AG08396 (cell line): ENCODE measurements around the gene KCNH1.

ENCODE experiments used
- DNase-seq: peaks from one replicate; pipeline ENCODE4 v3.0.0; 2012; ENCODE audit warnings: low spot score, mixed read lengths

KCNH1 gene

DNA sequence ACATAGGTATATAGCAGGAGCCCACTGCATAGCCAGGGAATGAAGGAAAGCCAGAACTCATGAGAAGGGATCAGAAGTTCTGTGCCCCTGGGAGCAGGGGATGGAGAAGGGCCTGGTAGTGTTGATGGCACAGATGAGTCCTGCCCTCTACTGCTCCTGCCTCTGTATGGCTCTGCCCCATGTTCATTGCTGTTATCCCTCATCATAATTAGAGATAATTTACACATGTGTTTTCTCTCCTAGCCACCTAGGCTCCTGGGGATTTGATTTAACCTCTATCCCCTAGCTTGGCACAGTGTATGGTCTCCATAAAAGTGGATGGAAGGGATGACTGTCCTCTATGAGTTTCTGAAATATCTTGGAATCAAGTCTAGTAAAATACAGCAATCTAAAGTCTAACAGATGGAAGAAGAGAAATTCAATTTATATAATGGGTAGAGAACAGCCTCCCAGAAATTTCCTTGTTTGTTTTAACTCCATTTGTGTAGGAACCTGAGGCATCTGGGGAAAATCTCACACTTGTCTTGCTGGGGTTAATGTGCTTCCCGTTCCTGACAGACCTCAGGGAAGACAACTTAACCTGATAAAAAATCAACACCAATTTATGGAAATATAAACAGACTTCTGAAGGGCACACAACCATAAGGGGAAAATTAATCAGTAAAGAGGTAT is 411.4 kb downstream of the KCNH1 start:
- DNase-seq: no peak

DNA sequence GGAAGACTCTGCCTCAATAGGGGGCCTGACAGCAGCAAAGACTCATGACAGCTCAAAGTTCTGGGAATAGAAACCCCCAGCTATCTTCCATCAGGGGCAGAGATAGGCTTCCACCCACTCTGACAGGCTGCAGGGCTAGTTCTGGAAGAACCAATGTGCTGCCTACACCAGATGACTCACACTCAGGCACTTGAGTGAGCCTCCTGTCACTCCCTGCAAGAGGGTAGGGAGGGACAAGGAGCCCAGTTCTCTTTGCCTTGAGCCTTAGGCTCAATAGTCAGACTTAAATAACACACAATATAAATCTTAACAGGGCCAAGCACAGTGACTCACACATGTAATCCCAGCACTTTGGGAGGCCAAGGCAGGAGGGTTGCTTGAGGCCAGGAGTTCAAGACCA is 418.9 kb downstream of the KCNH1 start:
- DNase-seq: no peak

DNA sequence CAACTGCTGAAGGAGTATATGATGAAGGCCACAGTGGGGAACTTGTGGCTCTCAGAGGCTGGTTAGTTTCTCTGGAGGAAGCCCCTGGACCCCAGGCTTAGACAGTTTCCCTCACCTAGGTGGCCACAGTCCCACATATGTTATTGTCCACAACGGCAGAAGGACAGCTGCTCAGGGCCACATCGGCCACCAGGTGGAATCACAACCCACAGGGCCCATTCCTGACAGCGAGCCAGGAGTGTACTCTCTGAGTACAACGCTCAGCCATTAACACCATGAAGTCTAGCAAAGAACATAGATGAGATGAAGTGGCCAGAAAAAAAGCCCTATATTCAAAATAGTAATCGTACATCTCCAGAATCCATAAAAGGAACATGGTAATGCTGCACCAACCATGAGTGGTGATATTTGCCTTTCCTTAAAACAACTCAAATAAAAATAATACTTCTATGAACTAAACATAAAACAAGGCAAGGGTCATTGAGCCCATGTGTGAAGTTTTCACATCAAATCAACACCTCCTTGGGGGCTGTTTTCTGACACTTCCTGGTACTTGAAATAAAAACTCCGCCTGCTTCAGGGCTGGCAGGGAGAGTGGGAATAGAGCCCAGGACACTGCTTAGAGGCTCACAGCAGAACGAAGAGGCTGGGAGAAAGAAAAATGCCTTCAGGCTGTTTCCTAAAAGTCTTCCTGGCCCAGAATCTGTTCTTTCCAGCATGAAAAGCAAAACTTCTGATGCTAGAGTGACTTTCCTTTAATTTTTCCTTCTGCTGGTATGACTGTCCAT is 421.9 kb downstream of the KCNH1 start:
- no peak for DNase-seq

DNA sequence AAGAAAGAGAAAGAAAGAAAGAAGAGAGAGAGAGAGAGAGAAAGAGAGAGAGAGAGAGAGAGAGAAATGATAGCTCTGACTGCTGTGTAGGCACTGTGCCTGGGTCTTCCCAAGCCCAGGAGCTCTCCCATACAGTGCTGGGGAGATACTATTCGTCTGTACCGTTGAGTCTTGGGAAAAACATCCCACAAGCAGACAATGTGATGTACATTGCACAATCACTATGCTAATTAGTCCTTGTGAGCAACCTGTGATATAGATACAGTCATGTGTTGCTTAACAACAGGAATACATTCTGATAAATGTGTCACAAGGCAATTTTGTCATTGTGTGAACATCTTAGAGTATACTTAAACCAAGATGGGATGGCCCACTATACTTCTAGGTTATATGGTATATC is 424.2 kb downstream of the KCNH1 start:
- no peak for DNase-seq

DNA sequence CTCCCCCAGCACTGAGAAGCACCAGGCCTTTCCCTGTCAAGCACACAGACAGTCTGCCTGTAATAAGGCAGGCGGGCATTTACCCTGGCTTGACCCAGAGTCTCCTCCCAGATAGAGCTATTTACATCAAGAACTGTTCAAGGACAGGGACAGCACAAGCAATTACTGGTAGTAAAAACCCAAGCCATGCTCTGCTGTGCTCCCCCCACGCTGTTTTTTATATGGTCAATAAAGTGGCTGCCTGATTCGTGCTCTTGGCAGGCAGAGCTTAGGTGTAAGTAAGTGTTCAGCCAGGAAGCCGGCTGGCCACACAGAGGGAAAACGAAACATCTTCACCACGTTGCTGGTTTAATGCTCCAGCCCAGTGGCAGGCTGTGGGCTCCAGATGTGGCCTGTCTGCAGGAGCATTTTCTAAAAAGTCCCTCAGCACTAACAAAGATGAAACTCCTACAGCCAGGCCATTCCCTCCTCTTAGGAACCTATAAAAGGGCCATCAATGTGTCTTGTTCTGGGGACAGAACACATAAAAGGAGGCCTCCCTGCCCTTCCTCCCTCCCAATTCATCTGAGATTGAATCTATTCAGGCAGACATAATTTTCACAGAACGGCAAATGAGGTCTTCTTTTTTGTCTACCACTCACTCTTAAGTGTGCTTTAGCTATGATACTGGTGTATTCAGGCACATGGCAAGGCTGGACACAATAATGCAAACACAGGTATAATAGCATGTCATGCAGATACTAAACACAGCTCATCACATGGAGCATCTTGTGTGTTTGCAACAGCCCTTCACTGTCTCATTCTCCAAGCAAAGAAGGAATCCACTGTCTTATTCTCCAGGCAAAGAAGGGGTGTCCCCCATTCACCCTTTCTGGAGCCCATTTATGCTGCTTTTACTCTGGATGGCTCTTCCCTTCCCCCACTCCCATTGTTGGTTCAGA is 426.4 kb downstream of the KCNH1 start:
- DNase-seq: no peak

DNA sequence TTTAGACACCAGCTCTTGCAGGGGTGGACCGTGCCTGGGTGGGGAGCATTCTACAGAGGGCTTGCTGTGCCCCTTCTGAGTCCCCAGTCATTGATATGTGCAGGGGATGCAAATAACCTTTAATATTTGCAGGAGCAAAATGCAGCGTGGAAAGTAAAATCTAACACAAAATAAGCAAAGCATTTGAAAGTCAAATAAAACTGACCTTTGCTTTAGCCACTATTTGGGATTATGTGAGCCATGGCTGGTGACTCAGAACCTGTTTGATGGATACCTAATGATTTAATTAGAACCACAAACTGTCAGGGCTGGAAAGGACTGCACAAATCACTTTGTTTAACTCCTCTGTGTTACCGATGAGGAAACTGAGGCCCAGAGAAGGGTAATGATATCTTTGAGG is 427.7 kb downstream of the KCNH1 start:
- DNase-seq: no peak

DNA sequence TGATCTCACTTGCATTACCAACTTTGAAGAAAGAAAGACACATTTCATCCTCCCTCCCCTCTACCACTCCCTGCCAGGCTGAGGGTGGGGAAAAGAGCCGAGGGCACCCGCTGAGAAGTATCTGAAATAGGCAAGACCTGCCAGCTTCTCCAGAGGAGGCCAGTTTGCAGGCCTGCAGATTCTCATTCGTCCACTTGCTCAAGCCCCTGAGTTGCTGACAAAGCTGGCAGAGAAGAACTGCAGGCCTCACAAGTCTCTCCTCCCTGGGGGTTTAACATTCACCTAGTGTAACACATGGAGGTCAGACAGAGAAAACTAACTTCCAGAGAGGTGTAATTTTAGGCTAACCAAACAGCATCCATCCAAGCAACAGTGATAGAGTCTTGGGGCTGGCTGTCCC is 428.9 kb downstream of the KCNH1 start:
- no peak for DNase-seq

DNA sequence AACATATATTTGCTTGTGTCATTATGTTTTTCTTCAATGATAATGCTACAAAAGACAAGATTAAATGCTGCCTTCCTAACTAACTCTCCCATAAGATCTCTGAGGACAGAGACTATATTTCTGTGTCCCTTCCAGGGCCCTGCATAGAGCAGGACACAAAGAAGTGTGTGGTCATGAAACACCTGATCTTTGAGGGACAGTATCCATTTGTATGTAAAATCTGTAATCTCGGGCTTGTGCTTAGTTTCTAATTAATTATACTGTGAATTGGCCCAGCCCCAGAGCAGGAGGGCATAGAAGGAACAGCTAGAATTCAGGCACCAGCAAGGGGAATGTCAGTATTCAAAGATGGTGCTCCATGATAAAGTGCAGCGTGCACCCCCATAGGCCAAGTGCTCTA is 430.4 kb downstream of the KCNH1 start:
- DNase-seq: no peak

DNA sequence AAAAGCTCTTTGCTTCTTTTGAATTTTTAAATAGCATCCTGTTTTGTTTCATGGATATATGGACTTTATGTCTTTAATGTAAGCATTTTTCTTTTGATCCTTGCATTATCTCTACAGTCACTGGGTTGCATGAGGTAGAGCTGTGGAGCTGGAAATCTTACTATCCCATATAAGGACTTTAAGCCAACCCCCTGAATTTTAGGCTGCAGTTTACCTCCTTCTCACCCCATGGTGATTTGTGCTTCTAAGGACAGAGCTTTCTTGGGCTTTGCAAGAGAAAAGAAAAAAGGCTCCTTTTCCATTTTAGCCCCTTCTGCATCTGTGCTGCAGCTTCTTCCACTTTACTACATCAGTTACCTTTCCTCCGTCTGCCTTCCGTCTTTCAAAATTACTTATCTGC is 431.4 kb downstream of the KCNH1 start:
- DNase-seq: no peak

DNA sequence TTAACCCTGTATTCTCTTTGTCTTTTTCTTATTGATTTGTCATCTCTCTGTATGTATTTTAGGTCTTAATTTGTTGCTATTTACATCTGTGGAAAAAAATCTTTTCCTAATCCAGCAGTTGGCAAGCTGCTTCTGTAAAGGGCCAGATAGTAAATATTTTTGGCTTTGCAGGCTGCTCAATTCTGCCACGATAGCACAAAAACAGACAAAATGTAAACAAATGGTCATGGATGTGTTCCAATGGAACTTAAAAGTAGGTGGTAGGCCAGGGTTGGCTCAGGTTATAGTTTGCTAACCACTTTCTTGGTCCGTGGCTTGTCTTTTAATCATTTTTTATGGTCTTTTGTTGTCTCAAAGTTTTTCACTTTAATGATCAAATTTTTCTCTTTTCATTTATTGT is 433.4 kb downstream of the KCNH1 start:
- DNase-seq: no peak

DNA sequence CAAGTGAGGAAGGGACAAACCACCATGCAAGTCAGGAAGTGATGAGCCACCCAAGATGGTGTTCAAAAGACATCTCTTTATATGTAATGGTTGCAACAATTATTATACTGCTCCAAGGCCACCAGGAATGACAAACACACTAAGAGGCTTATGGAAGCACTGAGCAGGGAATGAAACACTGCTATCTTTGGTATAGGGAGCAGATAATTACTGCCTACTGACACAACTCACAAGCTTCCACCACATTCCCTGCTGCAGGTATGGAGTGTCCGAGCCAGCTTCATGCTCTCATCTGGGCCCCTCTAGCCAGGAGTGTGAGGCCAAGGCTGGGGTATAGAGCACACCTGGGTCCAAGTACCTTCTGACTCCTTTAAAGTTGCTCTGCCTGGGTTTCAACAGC is 433.9 kb downstream of the KCNH1 start:
- no peak for DNase-seq

DNA sequence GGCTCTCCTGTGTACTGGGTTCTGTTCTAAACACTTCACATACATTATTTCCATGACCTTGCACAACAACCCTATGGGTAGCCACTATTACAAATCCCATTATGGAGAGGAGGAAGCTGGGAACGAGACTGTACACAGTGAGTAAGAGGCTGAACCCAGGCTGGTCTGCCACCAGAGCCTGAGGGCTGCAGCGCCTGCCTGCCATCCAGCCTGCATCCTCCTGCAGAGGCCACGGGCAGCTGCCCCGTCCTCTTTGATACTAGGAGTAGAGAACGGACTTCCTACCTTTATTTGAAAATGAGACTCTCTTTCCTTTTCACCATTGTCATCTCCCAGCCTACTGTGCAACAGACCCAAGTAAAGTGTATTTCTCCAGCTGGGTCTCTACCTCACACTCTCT is 435.3 kb downstream of the KCNH1 start:
- DNase-seq: no peak

DNA sequence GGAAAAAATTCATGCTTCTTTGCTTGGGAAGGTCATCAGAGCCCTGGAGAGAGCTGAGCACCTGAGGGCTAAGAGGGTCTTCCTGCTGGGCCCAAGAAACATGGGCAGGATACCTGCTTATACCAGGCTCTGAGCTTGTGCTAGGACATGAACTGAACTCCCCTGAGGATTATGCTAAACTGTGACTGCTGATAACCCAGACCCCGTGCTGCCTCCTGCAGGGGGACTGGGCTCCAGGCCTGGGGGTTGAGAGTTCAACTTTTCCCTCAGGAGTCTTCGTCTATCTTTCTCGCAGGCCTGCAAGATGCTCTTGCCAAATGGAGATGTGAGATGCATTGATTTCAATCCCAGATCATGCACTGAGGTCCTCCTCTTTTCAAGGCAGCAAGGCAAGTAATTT is 436.8 kb downstream of the KCNH1 start:
- no peak for DNase-seq

DNA sequence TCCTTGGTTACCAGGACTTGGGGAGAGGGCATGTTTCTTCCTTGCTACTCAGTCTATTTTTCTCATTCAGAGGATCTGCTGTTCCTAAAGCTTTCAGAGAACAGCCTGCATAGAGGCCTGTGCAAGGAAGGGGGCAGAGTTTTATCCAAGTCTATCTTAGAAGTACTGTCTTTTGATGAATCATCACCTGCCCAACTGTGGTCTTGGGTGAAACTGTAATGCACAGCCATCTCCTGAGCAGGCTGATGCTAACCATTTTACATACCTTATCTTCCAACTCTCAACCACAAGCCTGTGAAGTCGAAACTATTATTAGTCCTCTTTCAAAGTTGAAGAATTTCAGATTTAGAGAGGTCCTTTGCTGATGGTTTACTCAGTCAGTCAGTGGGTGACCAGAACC is 437.2 kb downstream of the KCNH1 start:
- DNase-seq: no peak

DNA sequence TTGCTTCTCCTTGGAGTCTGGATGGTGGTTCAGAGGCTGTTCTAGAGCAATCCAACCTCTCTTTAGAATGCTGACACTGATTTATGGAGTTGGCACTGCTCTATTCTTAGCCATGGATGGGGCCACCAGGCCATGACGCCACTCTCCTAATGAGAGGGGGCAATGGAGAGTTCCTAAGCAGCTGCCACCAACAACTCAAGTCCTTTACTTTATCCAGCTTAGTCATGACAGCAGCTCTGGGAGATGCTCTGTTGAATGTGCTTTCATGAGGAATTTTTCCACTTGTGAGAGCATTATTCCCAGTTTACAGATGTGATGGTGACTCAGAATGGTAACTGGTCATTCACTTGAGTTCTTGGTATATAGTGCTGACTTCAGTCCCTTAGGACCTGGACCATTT is 438.9 kb downstream of the KCNH1 start:
- DNase-seq: no peak

DNA sequence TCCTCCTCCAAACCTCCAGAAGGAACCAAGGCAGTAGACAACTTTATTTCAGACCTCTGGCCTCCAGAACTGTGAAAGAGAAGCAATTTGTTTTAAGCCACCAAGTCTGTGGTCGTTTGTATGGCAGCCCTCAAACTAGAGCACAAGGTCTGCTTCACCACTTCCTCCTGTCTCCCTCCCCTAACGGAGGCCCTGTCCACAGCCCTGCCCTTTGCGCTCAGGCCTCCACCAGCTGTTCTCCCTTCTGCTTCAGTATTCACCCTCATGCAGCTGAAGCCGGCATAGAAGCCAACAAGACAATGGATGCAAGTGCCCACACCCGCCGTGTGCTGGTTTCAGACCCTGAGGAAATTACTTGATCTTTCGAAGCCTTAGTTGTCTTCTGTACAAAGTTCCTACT is 441.2 kb downstream of the KCNH1 start:
- no peak for DNase-seq

DNA sequence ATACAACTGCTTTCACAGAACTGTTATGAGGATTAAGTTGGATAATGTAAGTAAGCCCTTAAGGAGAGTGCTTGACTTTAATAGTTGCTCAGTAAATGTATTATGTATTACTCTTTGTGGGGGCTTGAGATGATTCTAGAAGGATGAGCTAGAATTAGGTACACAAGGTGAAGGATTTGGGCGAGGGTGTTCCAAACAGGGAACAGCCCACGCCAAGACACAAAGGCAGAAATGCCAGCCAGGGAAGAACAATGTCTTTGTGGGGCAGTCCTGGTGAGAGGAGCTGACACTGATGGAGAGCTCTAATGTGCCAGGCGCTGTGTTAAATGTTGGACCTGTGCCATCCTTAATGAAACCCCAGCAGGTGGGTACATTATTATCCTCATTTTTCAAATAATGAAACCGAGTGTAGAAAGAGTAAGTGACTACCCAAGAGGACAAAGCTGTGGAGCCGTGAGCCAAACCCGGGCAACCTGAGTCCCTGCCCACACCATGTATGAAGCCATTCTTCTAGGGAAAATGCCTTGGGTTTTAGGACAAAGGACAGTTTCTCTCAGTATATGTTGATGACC is 442.8 kb downstream of the KCNH1 start:
- DNase-seq: no peak

DNA sequence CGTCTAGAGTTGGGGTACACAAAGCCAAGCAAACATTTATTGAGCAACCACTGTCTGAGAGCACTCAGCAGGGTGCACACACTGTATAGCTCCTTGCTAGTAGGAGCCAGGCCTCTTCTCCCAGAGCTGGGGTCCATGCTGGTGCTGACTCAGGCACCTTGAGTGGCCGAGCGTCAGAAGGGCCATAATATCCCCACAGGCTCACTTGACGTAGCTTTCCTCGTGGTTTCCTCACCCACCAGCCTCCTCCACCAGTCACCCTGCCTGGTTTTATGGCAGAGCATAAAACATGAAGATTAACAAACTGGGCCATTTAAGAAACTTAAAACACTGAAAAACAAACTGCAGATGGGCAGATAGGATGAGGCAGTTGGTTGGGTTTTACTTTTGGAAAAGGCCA is 443.7 kb downstream of the KCNH1 start:
- DNase-seq: no peak

DNA sequence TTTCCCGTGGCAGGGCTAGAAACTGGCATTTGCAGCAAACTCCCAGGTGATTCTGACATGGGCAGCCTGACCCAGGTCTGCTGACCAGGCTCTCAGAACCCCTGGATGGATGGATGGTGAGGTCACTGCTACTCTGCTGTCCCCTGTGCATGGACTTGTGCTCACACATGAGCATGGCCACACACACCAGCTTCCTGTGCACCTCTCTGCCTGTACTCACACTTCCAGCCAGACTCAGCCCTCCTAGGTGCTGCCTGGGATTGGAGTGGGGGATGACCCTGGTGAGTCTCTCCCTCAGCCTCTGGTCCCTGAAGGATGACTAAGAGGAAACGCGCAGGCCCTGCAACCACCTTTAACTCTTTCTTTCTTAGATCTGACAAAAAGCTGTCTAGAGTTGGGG is 444.1 kb downstream of the KCNH1 start:
- no peak for DNase-seq

DNA sequence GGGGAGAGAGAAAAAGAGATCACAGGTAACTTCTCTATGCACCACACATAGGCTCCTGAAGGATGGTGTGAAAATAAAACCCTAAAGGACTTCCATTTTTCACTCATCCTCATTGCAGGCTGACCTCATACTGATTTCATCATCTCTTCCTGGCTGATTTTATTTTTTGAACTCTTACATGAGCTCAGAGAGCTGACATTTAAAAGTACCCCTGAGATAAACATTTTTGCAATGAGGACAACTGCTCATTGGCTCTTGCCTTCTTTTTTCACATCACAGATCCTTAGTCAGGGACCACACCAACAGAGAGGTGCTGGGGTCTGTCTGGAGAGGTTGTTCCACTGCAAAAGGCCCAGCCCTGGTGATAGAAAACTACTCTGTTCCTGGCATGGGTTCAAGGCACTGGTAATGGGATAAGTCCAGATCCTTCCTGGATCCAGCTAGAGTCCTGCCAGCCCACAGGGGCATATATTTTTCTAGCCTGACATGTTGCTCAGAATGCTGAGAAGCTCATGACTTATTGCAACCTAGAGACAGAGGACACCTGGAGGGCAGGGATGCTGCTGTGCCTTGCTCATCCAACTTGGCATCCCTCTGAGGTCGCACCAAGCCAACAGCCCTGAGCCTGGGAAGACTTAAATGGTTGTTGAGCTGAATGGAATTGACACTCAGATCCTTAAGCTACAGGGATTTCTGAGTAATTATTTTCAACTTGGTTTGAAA is 445.3 kb downstream of the KCNH1 start:
- DNase-seq: no peak

DNA sequence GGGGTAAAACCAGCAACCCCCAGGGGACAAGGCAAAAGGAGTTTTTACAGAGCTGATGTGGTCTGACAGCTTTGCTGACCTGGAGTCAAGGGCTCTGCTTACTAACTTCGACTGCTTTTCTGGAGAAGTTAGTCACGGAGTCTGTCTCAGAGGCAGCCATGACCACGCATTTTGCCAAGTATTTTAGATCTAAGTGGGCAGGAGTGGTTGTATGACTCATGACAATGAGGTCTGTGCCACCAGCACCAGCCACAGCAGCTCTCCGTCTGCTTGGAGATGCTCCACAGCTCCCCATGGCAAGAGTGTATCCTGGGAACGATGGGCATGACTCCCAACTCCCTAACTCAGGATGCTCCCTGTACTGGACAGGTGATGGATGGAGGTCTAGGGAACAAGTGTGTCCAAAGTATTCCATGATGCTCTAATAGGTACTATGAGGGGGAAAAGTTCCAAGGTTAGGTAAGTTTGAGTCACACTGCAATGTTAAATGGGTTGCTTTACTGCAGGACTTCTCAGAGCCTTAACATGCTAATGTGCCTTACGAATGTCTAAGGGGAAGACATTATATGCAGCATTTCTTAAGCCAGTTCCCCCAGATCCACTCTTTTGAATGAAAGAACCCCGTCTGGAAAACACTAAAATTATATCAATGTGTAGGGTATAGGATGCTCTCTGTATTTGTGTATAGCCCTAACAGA is 446.2 kb downstream of the KCNH1 start:
- DNase-seq: peak; percentile 29
